C4-2B (cell line): ENCODE data around the gene SLC2A10.

Source experiments
- ZFX ChIP-seq: fragments of 450-650 bp; IDR thresholded peaks from 2 replicates; pipeline ENCODE4 v1.6.1; 2017
- TF ChIP-seq, protein P1 (sequence below): fragments of 450-650 bp; conservative IDR thresholded peaks from 2 replicates; pipeline ENCODE4 v1.5.1; 2017; ENCODE audit warnings: mild to moderate bottlenecking

GRCh38 chr20:46710153-46710913 is 884 bp downstream of the SLC2A10 start:
- TF ChIP-seq, protein P1, sequence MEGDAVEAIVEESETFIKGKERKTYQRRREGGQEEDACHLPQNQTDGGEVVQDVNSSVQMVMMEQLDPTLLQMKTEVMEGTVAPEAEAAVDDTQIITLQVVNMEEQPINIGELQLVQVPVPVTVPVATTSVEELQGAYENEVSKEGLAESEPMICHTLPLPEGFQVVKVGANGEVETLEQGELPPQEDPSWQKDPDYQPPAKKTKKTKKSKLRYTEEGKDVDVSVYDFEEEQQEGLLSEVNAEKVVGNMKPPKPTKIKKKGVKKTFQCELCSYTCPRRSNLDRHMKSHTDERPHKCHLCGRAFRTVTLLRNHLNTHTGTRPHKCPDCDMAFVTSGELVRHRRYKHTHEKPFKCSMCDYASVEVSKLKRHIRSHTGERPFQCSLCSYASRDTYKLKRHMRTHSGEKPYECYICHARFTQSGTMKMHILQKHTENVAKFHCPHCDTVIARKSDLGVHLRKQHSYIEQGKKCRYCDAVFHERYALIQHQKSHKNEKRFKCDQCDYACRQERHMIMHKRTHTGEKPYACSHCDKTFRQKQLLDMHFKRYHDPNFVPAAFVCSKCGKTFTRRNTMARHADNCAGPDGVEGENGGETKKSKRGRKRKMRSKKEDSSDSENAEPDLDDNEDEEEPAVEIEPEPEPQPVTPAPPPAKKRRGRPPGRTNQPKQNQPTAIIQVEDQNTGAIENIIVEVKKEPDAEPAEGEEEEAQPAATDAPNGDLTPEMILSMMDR: no peak
- no peak for TF ChIP-seq ZFX
